HG03095 (cell line): Measurements from ENCODE around the gene ACOX1.

Experiments
- ATAC-seq: cut with Tn5 transposase; IDR thresholded peaks from one replicate; pipeline ENCODE4 v1.9.1; 2021; ENCODE audit warnings: moderate library complexity; ENCODE audit not compliant: unreplicated experiment

The ACOX1 gene

GRCh38 chr17:75937652-75938051, 41.3 kb downstream of the ACOX1 start:
- ATAC-seq: no peak

- ATAC-seq: no peak
These were observed 45.2 kb downstream of the ACOX1 start for GRCh38 chr17:75933808-75934207.

GRCh38 chr17:75932852-75933251, 46.1 kb downstream of the ACOX1 start:
- ATAC-seq: no peak

GRCh38 chr17:75931062-75931461, 47.9 kb downstream of the ACOX1 start:
- no peak for ATAC-seq

- no peak for ATAC-seq
These were observed 51.6 kb downstream of the ACOX1 start for GRCh38 chr17:75927286-75927922.

- ATAC-seq: no peak
These were observed 52.5 kb downstream of the ACOX1 start for GRCh38 chr17:75926456-75926855.

- no peak for ATAC-seq
These were observed 53.1 kb downstream of the ACOX1 start for GRCh38 chr17:75925912-75926311.

- no peak for ATAC-seq
These were observed 53.9 kb downstream of the ACOX1 start for GRCh38 chr17:75925103-75925502.

- no peak for ATAC-seq
These were observed 55.7 kb downstream of the ACOX1 start for GRCh38 chr17:75922963-75923874.

- ATAC-seq: no peak
These were observed 56.6 kb downstream of the ACOX1 start for GRCh38 chr17:75922173-75922961.

- no peak for ATAC-seq
These were observed 57.4 kb downstream of the ACOX1 start for GRCh38 chr17:75921596-75921995.

- ATAC-seq: no peak
These were observed 58.9 kb downstream of the ACOX1 start for GRCh38 chr17:75920045-75920560.

- no peak for ATAC-seq
These were observed 59.4 kb downstream of the ACOX1 start for GRCh38 chr17:75919611-75920010.

GRCh38 chr17:75917917-75918445, 61.0 kb downstream of the ACOX1 start:
- no peak for ATAC-seq

GRCh38 chr17:75917141-75917916, 61.6 kb downstream of the ACOX1 start:
- no peak for ATAC-seq

GRCh38 chr17:75915268-75915667, 63.7 kb downstream of the ACOX1 start:
- no peak for ATAC-seq

GRCh38 chr17:75914643-75915267, 64.2 kb downstream of the ACOX1 start:
- no peak for ATAC-seq

- no peak for ATAC-seq
These were observed 65.3 kb downstream of the ACOX1 start for GRCh38 chr17:75913537-75914210.

- ATAC-seq: no peak
These were observed 68.3 kb downstream of the ACOX1 start for GRCh38 chr17:75910699-75911098.
